PC-3 (cell line): ENCODE measurements around the gene WDR1. TPM values are rescaled to one million over a fixed set of nuclear protein-coding genes. Genes with fewer than 3 reads are reported as not detected.

ENCODE experiments used
- ATAC-seq: fragments of 200-7000 bp; cut with Tn5 transposase; 2 replicates; pipeline ENCODE4 v1.9.1; 2020; ENCODE audit warnings: mild to moderate bottlenecking, moderate library complexity
- Bru-seq: library from RNA; stranded (reverse); fragments of 400-500 nt; gene quantifications from one replicate; lab custom pipeline; 2021; lab: Mats Ljungman, UMichigan
- BruChase-seq, 2 experiments: library from RNA; stranded (reverse); fragments of 400-500 nt; gene quantifications; one replicate each; lab custom pipeline; 2021; lab: Mats Ljungman, UMichigan
- BruUV-seq: library from RNA; stranded (reverse); fragments of 400-500 nt; replicated peaks from 2 replicates; lab custom pipeline; 2021; lab: Mats Ljungman, UMichigan
- CTCF ChIA-PET: fragments of 300-600 bp; sonication (Branson Sonifier 250); formaldehyde crosslinking; loops from one replicate; lab custom pipeline; 2022; ENCODE audit warnings: antibody characterized with exemption; lab: Charles Lee
- POLR2A ChIA-PET: fragments of 300-600 bp; sonication (Branson Sonifier 250); formaldehyde crosslinking; loops from one replicate; lab custom pipeline; 2022; ENCODE audit warnings: antibody characterized with exemption; ENCODE audit not compliant: unreplicated experiment; lab: Charles Lee
- DNase-seq: peaks from one replicate; pipeline ENCODE4 v3.0.0-alpha.2; 2015
- H2AFZ ChIP-seq: fragments of 300-600 bp; sonication (generic); 2 replicates; pipeline ENCODE4 v1.6.0; 2016; ENCODE audit warnings: antibody characterized with exemption, low read length
- H3F3A ChIP-seq: fragments of 300-600 bp; sonication (generic); one replicate; pipeline ENCODE4 v1.6.0; 2017; ENCODE audit warnings: antibody characterized with exemption, low read length, control low read depth, mild to moderate bottlenecking; ENCODE audit not compliant: unreplicated experiment
- H3K27ac ChIP-seq: fragments of 300-600 bp; sonication (generic); 2 replicates; pipeline ENCODE4 v1.5.1; 2016; ENCODE audit warnings: mild to moderate bottlenecking, low read length
- H3K27me3 ChIP-seq: fragments of 300-600 bp; sonication (generic); 2 replicates; pipeline ENCODE4 v1.6.1; 2016; ENCODE audit warnings: low read length, mixed read lengths
- H3K36me3 ChIP-seq: fragments of 300-600 bp; sonication (generic); 2 replicates; pipeline ENCODE4 v1.6.1; 2016; ENCODE audit warnings: low read depth, mixed run types, low read length, mixed read lengths
- H3K4me1 ChIP-seq: fragments of 300-600 bp; sonication (generic); 2 replicates; pipeline ENCODE4 v1.5.1; 2016; ENCODE audit warnings: low read length; ENCODE audit not compliant: insufficient read depth
- H3K4me2 ChIP-seq: fragments of 300-600 bp; sonication (generic); 2 replicates; pipeline ENCODE4 v1.6.0; 2016; ENCODE audit warnings: low read length
- H3K4me3 ChIP-seq: fragments of 300-600 bp; sonication (generic); 2 replicates; pipeline ENCODE4 v1.5.1; 2016; ENCODE audit warnings: mild to moderate bottlenecking, low read length, mixed read lengths
- H3K79me2 ChIP-seq: fragments of 300-600 bp; sonication (generic); 2 replicates; pipeline ENCODE4 v1.6.1; 2017; ENCODE audit warnings: low read length, mixed read lengths
- H3K9ac ChIP-seq: fragments of 300-600 bp; sonication (generic); 2 replicates; pipeline ENCODE4 v1.6.0; 2016; ENCODE audit warnings: mild to moderate bottlenecking, low read length
- H3K9me2 ChIP-seq: fragments of 300-600 bp; sonication (generic); replicated peaks from 2 replicates; pipeline ENCODE4 v1.6.1; 2016; ENCODE audit warnings: mixed run types, low read length, mixed read lengths
- H3K9me3 ChIP-seq: fragments of 300-600 bp; sonication (generic); 2 replicates; pipeline ENCODE4 v1.6.1; 2016; ENCODE audit warnings: low read length, mixed read lengths
- H4K20me1 ChIP-seq: fragments of 300-600 bp; sonication (generic); 2 replicates; pipeline ENCODE4 v1.6.1; 2016; ENCODE audit warnings: low read length, mixed read lengths
- EZH2 ChIP-seq: fragments of 300-600 bp; sonication (generic); IDR thresholded peaks from one replicate; pipeline ENCODE4 v1.6.1; 2017; ENCODE audit warnings: antibody characterized with exemption, mild to moderate bottlenecking, low read length; ENCODE audit not compliant: unreplicated experiment
- EZH2phosphoT487 ChIP-seq: fragments of 300-600 bp; sonication (generic); IDR thresholded peaks from 2 replicates; pipeline ENCODE4 v1.6.1; 2018; ENCODE audit warnings: mild to moderate bottlenecking, antibody characterized with exemption, low read length, borderline replicate concordance
- intact Hi-C: fragments of 100-400 bp; cut with micrococcal nuclease; formaldehyde crosslinking; loops from 2 replicates; pipeline ENCODE4 v1.9.0; 2023
- long read RNA-seq: library from polyadenylated mRNA; unstranded; transcript quantifications from one replicate; pipeline ENCODE4 v2.0.0, GENCODE V29; 2021; ENCODE audit not compliant: unreplicated experiment
- total RNA-seq: library from RNA; depleted of rRNA; stranded (reverse); fragments of >200 nt; gene quantifications from 2 replicates; pipeline ENCODE4 v1.2.3, GENCODE V29; 2014; rRNA removed
- TF ChIP-seq, protein P1 (sequence below): fragments of 300-600 bp; sonication (generic); conservative IDR thresholded peaks from 2 replicates; pipeline ENCODE4 v1.5.1; 2017; ENCODE audit warnings: antibody characterized with exemption, low read depth, mild to moderate bottlenecking, low read length

The WDR1 gene
- 148 and 150 TPM in 2 replicates for total RNA-seq
- percentile 90 among the genes with signal in this experiment for Bru-seq, nascent RNA
- BruChase-seq, experiment 1, labeled RNA remaining after a 6-hour chase: percentile 90 among the genes with signal in this experiment
- BruChase-seq, experiment 2, labeled RNA remaining after a 2-hour chase: percentile 85 among the genes with signal in this experiment
- long read RNA-seq, transcript WDR1-203 (15 exons, 3,142 nt): major isoform, 232 of 309 reads
- long read RNA-seq, transcript WDR1-202 (12 exons, 2,722 nt): minor isoform, 12 of 309 reads
- long read RNA-seq, partial matches to known transcripts: 48 of 309 reads
- long read RNA-seq, other reads (novel, unspliced or antisense): 16 of 309 reads

GRCh38 chr4:10116569-10117358 is at the start of gene WDR1:
WDR1 (minus strand) TSS chr4:10116799; CDS start chr4:10116666, 133 bp downstream.
- peaks cover 31% of the 10 kb centered on the region for H3K36me3 ChIP-seq
- BruUV-seq: TSS peak; percentile 92
- H4K20me1 ChIP-seq: peaks cover 19% of the 10 kb centered on the region; the same call in 1 of the 2 replicates
- peak within 1 kb of the TSS; percentile 88 for H3K9ac ChIP-seq
- H3K4me3 ChIP-seq: peak within 1 kb of the TSS; percentile 80
- H2AFZ ChIP-seq: peak within 1 kb of the TSS; percentile 63; the same call in 1 of the 2 replicates
- no peaks in the 10 kb centered on the region for H3K27me3 ChIP-seq
- H3F3A ChIP-seq: no peaks in the 10 kb centered on the region
- ATAC-seq (peak; percentile 95), DNase-seq (peak; percentile 87)
- POLR2A ChIA-PET: interaction anchor here (0.6 to 1.5 kb wide), 5 partner anchors 10 to 356 kb away, joined by 3 to 8 read pairs (median 5); no protein-coding TSS in a partner anchor
- peak within 1 kb of the TSS; percentile 37 for H3K27ac ChIP-seq
- TF ChIP-seq, protein P1, sequence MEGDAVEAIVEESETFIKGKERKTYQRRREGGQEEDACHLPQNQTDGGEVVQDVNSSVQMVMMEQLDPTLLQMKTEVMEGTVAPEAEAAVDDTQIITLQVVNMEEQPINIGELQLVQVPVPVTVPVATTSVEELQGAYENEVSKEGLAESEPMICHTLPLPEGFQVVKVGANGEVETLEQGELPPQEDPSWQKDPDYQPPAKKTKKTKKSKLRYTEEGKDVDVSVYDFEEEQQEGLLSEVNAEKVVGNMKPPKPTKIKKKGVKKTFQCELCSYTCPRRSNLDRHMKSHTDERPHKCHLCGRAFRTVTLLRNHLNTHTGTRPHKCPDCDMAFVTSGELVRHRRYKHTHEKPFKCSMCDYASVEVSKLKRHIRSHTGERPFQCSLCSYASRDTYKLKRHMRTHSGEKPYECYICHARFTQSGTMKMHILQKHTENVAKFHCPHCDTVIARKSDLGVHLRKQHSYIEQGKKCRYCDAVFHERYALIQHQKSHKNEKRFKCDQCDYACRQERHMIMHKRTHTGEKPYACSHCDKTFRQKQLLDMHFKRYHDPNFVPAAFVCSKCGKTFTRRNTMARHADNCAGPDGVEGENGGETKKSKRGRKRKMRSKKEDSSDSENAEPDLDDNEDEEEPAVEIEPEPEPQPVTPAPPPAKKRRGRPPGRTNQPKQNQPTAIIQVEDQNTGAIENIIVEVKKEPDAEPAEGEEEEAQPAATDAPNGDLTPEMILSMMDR: no peak
- TF ChIP-seq EZH2phosphoT487: no peak
- TF ChIP-seq EZH2: no peak
- peak within 1 kb of the TSS; percentile 97 for H3K4me2 ChIP-seq
- no peaks in the 10 kb centered on the region for H3K9me3 ChIP-seq
- CTCF ChIA-PET: interaction anchor here (0.6 kb wide), 1 partner anchor 324 kb away, joined by 3 read pairs; no protein-coding TSS in a partner anchor
- peaks cover 45% of the 10 kb centered on the region for H3K79me2 ChIP-seq
- peaks cover 20% of the 10 kb centered on the region for H3K4me1 ChIP-seq
- intact Hi-C loops: loop anchor here (2.0 to 5.0 kb wide), 2 partner anchors 39 to 110 kb away; no protein-coding TSS in a partner anchor
- no peaks in the 10 kb centered on the region for H3K9me2 ChIP-seq

GRCh38 chr4:10164877-10165283 is 48.3 kb upstream of the WDR1 start:
- H3K9me2 ChIP-seq: no peaks in the 10 kb centered on the region
- H3K4me2 ChIP-seq: no peak overlapping the region
- H3K9me3 ChIP-seq: no peaks in the 10 kb centered on the region
- H3K27ac ChIP-seq: no peak overlapping the region
- no peak overlapping the region for H3K4me3 ChIP-seq
- TF ChIP-seq, protein P1: peak; percentile 57
- no peak for TF ChIP-seq EZH2phosphoT487
- ChIA-PET POLR2A (no interaction called here), CTCF (no interaction called here)
- H3K36me3 ChIP-seq: no peaks in the 10 kb centered on the region
- no peak overlapping the region for H3K9ac ChIP-seq
- H3K79me2 ChIP-seq: no peaks in the 10 kb centered on the region
- peak; percentile 43 for DNase-seq
- intact Hi-C loops: no loop called here
- no peaks in the 10 kb centered on the region for H3K4me1 ChIP-seq
- no peak overlapping the region for H2AFZ ChIP-seq
- no peaks in the 10 kb centered on the region for H4K20me1 ChIP-seq
- H3F3A ChIP-seq: no peaks in the 10 kb centered on the region
- ATAC-seq: no peak
- H3K27me3 ChIP-seq: peaks cover 8% of the 10 kb centered on the region; the same call in 1 of the 2 replicates
- BruUV-seq: no TSS peak
